HepG2 (cell line): ENCODE results near the gene SLC36A1.

Experiments used
- FOXO1 ChIP-seq: sonication (generic); formaldehyde crosslinking; IDR thresholded peaks from 2 replicates; pipeline ENCODE4 v1.4.0; 2020; ENCODE audit warnings: missing genetic modification reagents
- NAIF1 ChIP-seq: sonication (generic); formaldehyde crosslinking; IDR thresholded peaks from 2 replicates; pipeline ENCODE4 v1.5.0; 2020; ENCODE audit warnings: mild to moderate bottlenecking, missing genetic modification reagents, borderline replicate concordance
- NPAS2 ChIP-seq: sonication (generic); formaldehyde crosslinking; IDR thresholded peaks from 2 replicates; pipeline ENCODE4 v1.8.0; 2022; ENCODE audit warnings: mild to moderate bottlenecking, missing genetic modification reagents, borderline replicate concordance
- PATZ1 ChIP-seq: sonication (generic); formaldehyde crosslinking; IDR thresholded peaks from 2 replicates; pipeline ENCODE4 v1.4.0; 2020; ENCODE audit warnings: missing genetic modification reagents
- PRMT3 ChIP-seq: sonication (generic); formaldehyde crosslinking; IDR thresholded peaks from 2 replicates; pipeline ENCODE4 v1.8.1; 2022; ENCODE audit warnings: low read depth, mild to moderate bottlenecking, moderate library complexity, missing genetic modification reagents, borderline replicate concordance
- RNF2 ChIP-seq: fragments of 450-650 bp; conservative IDR thresholded peaks from 2 replicates; pipeline ENCODE4 v1.6.1; 2016; ENCODE audit warnings: low read depth
- THYN1 ChIP-seq: sonication (generic); formaldehyde crosslinking; IDR thresholded peaks from 2 replicates; pipeline ENCODE4 v1.8.1; 2023; ENCODE audit warnings: low read depth, mild to moderate bottlenecking, moderate library complexity, missing genetic modification reagents, borderline replicate concordance
- ZBTB21 ChIP-seq: sonication (generic); formaldehyde crosslinking; IDR thresholded peaks from 2 replicates; pipeline ENCODE4 v1.4.0; 2020; ENCODE audit warnings: missing genetic modification reagents
- ZNF513 ChIP-seq: sonication (generic); formaldehyde crosslinking; conservative IDR thresholded peaks from 2 replicates; pipeline ENCODE4 v1.5.0; 2020; ENCODE audit warnings: missing genetic modification reagents
- ZNF788 ChIP-seq: sonication (generic); formaldehyde crosslinking; IDR thresholded peaks from 2 replicates; pipeline ENCODE4 v1.5.0; 2020; ENCODE audit warnings: mild to moderate bottlenecking, missing genetic modification reagents, borderline replicate concordance
- ZSCAN30 ChIP-seq: sonication (generic); formaldehyde crosslinking; IDR thresholded peaks from 2 replicates; pipeline ENCODE4 v1.5.0; 2020; ENCODE audit warnings: mild to moderate bottlenecking, missing genetic modification reagents

GRCh38 chr5:151537044-151537443 is 89.6 kb downstream of the SLC36A1 start:
- TF ChIP-seq THYN1 (CRISPR knock-in tag) (no peak), PRMT3 (CRISPR knock-in tag) (no peak), RNF2 (no peak), PATZ1 (CRISPR knock-in tag) (no peak), FOXO1 (CRISPR knock-in tag) (no peak), ZSCAN30 (CRISPR knock-in tag) (no peak), ZNF513 (CRISPR knock-in tag) (no peak), ZNF788 (CRISPR knock-in tag) (no peak), ZBTB21 (no peak), NAIF1 (CRISPR knock-in tag) (no peak), NPAS2 (CRISPR knock-in tag) (no peak)
